WTC11 (cell line): ENCODE data around the gene MCHR2. TPM values are rescaled to one million over a fixed set of nuclear protein-coding genes. Genes with fewer than 3 reads are reported as not detected.

Source experiments
- ATAC-seq: fragments of 200-7000 bp; cut with Tn5 transposase; 2 replicates; pipeline ENCODE4 v1.10.0; 2021; ENCODE audit warnings: mild to moderate bottlenecking, moderate library complexity
- CTCF ChIA-PET: fragments of 300-600 bp; sonication (Branson Sonifier 250); formaldehyde crosslinking; loops from one replicate; lab custom pipeline; 2021; ENCODE audit warnings: antibody characterized with exemption; lab: Charles Lee
- POLR2A ChIA-PET: fragments of 350-600 bp; sonication (Branson Sonifier 250); formaldehyde crosslinking; loops from one replicate; lab custom pipeline; 2021; ENCODE audit warnings: antibody characterized with exemption; lab: Charles Lee
- DNase-seq: peaks from one replicate; pipeline ENCODE4 v3.0.0; 2021; ENCODE audit warnings: low spot score
- H3K27ac Mint-ChIP-seq: 2 replicates; pipeline ENCODE4 v1.8.0; 2021; ENCODE audit warnings: mixed read lengths
- H3K27me3 Mint-ChIP-seq: 2 replicates; pipeline ENCODE4 v1.8.0; 2021; ENCODE audit warnings: low read depth, mild to moderate bottlenecking, moderate library complexity, mixed read lengths
- H3K36me3 Mint-ChIP-seq: 2 replicates; pipeline ENCODE4 v1.8.0; 2021; ENCODE audit warnings: mixed read lengths
- H3K4me1 Mint-ChIP-seq: 2 replicates; pipeline ENCODE4 v1.8.0; 2022; ENCODE audit warnings: mixed read lengths
- H3K4me3 Mint-ChIP-seq: 2 replicates; pipeline ENCODE4 v1.8.0; 2021; ENCODE audit warnings: mild to moderate bottlenecking, moderate library complexity, mixed read lengths
- H3K9me3 Mint-ChIP-seq: 2 replicates; pipeline ENCODE4 v1.8.0; 2021; ENCODE audit warnings: mixed read lengths
- ARID4B ChIP-seq: sonication (generic); formaldehyde crosslinking; IDR thresholded peaks from 2 replicates; pipeline ENCODE4 v1.8.0; 2023; ENCODE audit warnings: missing genetic modification reagents, mild to moderate bottlenecking, borderline replicate concordance
- CDX4 ChIP-seq: fragments of 250-450 bp; sonication (Bioruptor Pico); IDR thresholded peaks from 2 replicates; pipeline ENCODE4 v1.9.0; 2021; ENCODE audit warnings: moderate library complexity, mild to moderate bottlenecking, inconsistent platforms, borderline replicate concordance
- CREB1 ChIP-seq: sonication (generic); formaldehyde crosslinking; IDR thresholded peaks from 2 replicates; pipeline ENCODE4 v1.8.0; 2023; ENCODE audit warnings: mild to moderate bottlenecking, missing genetic modification reagents
- EMX1 ChIP-seq: fragments of 250-450 bp; sonication (Bioruptor Pico); IDR thresholded peaks from 2 replicates; pipeline ENCODE4 v1.8.0; 2021; ENCODE audit warnings: mild to moderate bottlenecking
- ESRRA ChIP-seq: sonication (generic); formaldehyde crosslinking; IDR thresholded peaks from 2 replicates; pipeline ENCODE4 v1.8.1; 2022; ENCODE audit warnings: mild to moderate bottlenecking, missing genetic modification reagents, borderline replicate concordance
- FOXP1 ChIP-seq: sonication (generic); formaldehyde crosslinking; IDR thresholded peaks from 2 replicates; pipeline ENCODE4 v1.8.0; 2022; ENCODE audit warnings: missing genetic modification reagents, mild to moderate bottlenecking, moderate library complexity, borderline replicate concordance
- GRHL2 ChIP-seq: fragments of 250-450 bp; sonication (Bioruptor Pico); IDR thresholded peaks from 2 replicates; pipeline ENCODE4 v1.8.0; 2022; ENCODE audit warnings: mild to moderate bottlenecking, moderate library complexity; ENCODE audit not compliant: insufficient replicate concordance, severe bottlenecking
- NR1H2 ChIP-seq: sonication (generic); formaldehyde crosslinking; IDR thresholded peaks from 2 replicates; pipeline ENCODE4 v1.9.0; 2021; ENCODE audit warnings: mild to moderate bottlenecking, moderate library complexity, missing genetic modification reagents
- PRRX2 ChIP-seq: fragments of 250-450 bp; sonication (Bioruptor Pico); IDR thresholded peaks from 2 replicates; pipeline ENCODE4 v1.8.0; 2021; ENCODE audit warnings: mild to moderate bottlenecking
- RELA ChIP-seq: sonication (generic); formaldehyde crosslinking; IDR thresholded peaks from 2 replicates; pipeline ENCODE4 v1.8.1; 2022; ENCODE audit warnings: missing genetic modification reagents, mild to moderate bottlenecking, borderline replicate concordance
- SOX15 ChIP-seq: fragments of 250-450 bp; sonication (Bioruptor Pico); IDR thresholded peaks from 2 replicates; pipeline ENCODE4 v1.9.0; 2021; ENCODE audit warnings: mild to moderate bottlenecking
- TEAD1 ChIP-seq: sonication (generic); formaldehyde crosslinking; IDR thresholded peaks from 2 replicates; pipeline ENCODE4 v1.8.0; 2022; ENCODE audit warnings: mild to moderate bottlenecking, missing genetic modification reagents
- USF2 ChIP-seq: sonication (generic); formaldehyde crosslinking; IDR thresholded peaks from 2 replicates; pipeline ENCODE4 v1.8.1; 2023; ENCODE audit warnings: mild to moderate bottlenecking, missing genetic modification reagents, moderate library complexity
- ZNF219 ChIP-seq: sonication (generic); formaldehyde crosslinking; IDR thresholded peaks from 2 replicates; pipeline ENCODE4 v1.8.0; 2023; ENCODE audit warnings: missing genetic modification reagents, mild to moderate bottlenecking, borderline replicate concordance
- ZNF425 ChIP-seq: fragments of 250-450 bp; sonication (Bioruptor Pico); conservative IDR thresholded peaks from 2 replicates; pipeline ENCODE4 v1.9.0; 2021; ENCODE audit warnings: mild to moderate bottlenecking
- ZNF512 ChIP-seq: sonication (generic); formaldehyde crosslinking; IDR thresholded peaks from 2 replicates; pipeline ENCODE4 v1.8.1; 2022; ENCODE audit warnings: missing genetic modification reagents, borderline replicate concordance
- ZNF532 ChIP-seq: fragments of 250-450 bp; sonication (Bioruptor Pico); IDR thresholded peaks from 2 replicates; pipeline ENCODE4 v1.9.0; 2021; ENCODE audit warnings: mild to moderate bottlenecking, borderline replicate concordance
- total RNA-seq: library from RNA; stranded (reverse); gene quantifications from 3 replicates; pipeline ENCODE4 v1.2.3, GENCODE V29; 2021

The MCHR2 gene
- total RNA-seq, 1 experiment from 2014 or later = not detected

- TF ChIP-seq ESRRA (CRISPR knock-in tag) = no peak
Observed at GRCh38 chr6:99946005-99946404, 48.0 kb downstream of the MCHR2 start (continued).

- H3K9me3 Mint-ChIP-seq = no peaks in the 10 kb centered on the region
- H3K27ac Mint-ChIP-seq = peak overlapping the region; percentile 47; the same call in 1 of the 2 replicates
- H3K36me3 Mint-ChIP-seq = no peaks in the 10 kb centered on the region
- TF ChIP-seq CDX4 (CRISPR knock-in tag) (no peak), ARID4B (no peak), RELA (CRISPR knock-in tag) (no peak), EMX1 (no peak), TEAD1 (no peak), ZNF532 (CRISPR knock-in tag) (no peak), ZNF219 (CRISPR knock-in tag) (no peak), CREB1 (CRISPR knock-in tag) (no peak), GRHL2 (CRISPR knock-in tag) (no peak), FOXP1 (no peak), ZNF512 (CRISPR knock-in tag) (no peak), NR1H2 (CRISPR knock-in tag) (no peak), PRRX2 (CRISPR knock-in tag) (no peak), ZNF425 (no peak), SOX15 (CRISPR knock-in tag) (no peak), USF2 (no peak)
- ChIA-PET POLR2A (no interaction called here), CTCF (interaction anchor here (1.1 to 1.5 kb wide), 3 partner anchors 39 to 76 kb away, joined by 3 to 6 read pairs (median 3); no protein-coding TSS in a partner anchor)
- peak; percentile 32; the same call in 1 of the 2 replicates for ATAC-seq
- no peak for DNase-seq
- H3K4me1 Mint-ChIP-seq = peaks cover 16% of the 10 kb centered on the region
- H3K4me3 Mint-ChIP-seq = no peak overlapping the region
- no peaks in the 10 kb centered on the region for H3K27me3 Mint-ChIP-seq
Observed at GRCh38 chr6:99943846-99944245, 50.2 kb downstream of the MCHR2 start.
